ENCODE data around the gene USP32.
"Not testable (repeated sequence)": the region's sequence is repeated elsewhere in the genome, so short reads cannot be mapped to it uniquely, and the experiment has no call there.

The USP32 gene

DNA sequence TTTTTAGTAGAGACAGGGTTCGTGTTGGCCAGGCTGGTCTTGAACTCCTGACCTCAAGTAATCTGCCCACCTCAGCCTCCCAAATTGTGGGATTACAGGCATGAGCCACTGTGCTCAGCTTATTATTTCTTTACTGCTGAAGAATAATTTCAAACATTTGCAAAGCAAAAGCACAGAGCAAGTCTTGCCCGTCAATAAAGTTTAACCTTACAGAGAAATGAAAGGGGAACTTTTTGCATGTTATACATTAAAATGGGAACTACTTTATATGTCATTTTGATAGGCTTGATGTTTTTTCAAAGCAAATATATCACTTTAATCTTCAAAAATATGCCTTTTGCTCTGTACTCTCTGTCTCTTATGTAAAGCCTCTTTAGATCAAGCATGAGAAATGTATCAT is 173.2 kb downstream of the USP32 start:
- not testable (repeated sequence) for DNase-seq

GRCh38 chr17:60215895-60216294 is 176.0 kb downstream of the USP32 start:
- not testable (repeated sequence) for DNase-seq

- DNase-seq, result not testable (repeated sequence)
Measured at GRCh38 chr17:60211282-60211681, 180.7 kb downstream of the USP32 start.

DNA sequence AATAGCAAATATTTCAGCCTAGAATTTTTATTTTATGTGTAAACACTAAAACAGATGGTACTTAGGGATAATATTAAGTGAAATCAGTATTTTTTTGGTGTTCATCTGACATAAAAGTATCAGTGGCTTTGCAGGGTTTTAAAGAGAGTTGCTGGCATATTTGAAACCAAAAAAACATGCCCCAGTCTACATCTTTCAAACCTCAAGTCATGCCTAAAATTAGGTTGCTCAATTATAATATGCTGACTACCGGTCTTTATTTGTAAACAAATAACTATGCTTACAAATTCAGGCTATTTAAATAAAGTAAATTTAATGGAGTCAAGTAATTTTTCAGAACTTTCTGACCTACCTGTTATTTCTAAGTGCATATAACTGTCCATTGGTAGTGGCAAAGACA is 183.6 kb downstream of the USP32 start:
- not testable (repeated sequence) for DNase-seq

GRCh38 chr17:60205782-60206181 is 186.2 kb downstream of the USP32 start:
- DNase-seq, result not testable (repeated sequence)

- not testable (repeated sequence) for DNase-seq
Measured at GRCh38 chr17:60198630-60199029, 193.3 kb downstream of the USP32 start.

DNA sequence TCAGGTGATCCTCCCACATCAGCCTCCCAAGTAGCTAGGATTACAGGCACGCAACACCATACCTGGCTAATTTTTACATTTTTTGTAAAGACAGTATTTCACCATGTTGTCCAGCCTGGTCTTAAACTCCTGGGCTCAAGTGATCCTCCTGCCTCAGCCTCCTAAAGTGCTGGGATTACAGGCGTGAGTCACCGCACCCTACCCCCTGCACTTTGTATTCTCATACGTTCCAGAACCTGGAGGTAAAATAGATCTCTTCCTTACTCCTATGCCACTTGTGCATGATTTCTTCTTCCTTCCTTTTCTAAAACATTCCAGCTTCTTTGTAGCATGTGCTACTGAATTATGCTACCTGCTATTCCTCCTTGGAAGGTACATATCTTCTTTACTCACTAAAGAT is 197.8 kb downstream of the USP32 start:
- not testable (repeated sequence) for DNase-seq

DNA sequence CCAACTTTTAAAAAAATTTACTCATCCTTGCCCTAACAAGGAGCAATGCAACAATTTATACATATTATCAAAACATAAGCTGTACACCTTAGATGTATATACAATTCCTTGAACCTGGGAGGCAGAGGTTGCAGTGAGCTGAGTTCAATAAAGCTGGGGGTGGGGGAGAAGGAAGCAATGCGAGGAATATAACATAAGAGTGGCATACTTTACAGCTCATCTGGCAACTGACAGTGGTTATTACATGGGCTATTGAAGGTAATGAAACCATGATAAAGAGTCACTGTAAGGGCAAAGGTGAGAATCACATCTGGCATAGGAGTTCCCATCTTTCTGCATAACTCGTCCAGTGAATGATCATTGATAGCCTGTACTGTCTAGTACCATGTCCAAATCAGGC is 198.5 kb downstream of the USP32 start:
- no peak for DNase-seq

- DNase-seq, result not testable (repeated sequence)
Measured at GRCh38 chr17:60193032-60193431, 198.9 kb downstream of the USP32 start.

GRCh38 chr17:60190032-60190431 is 201.9 kb downstream of the USP32 start:
- DNase-seq, result not testable (repeated sequence)

GRCh38 chr17:60188759-60189158 is 203.2 kb downstream of the USP32 start:
- no peak for DNase-seq

GRCh38 chr17:60186846-60187745 is 204.8 kb downstream of the USP32 start:
- not testable (repeated sequence) for DNase-seq

- DNase-seq, result not testable (repeated sequence)
Measured at GRCh38 chr17:60186372-60186771, 205.6 kb downstream of the USP32 start.

DNA sequence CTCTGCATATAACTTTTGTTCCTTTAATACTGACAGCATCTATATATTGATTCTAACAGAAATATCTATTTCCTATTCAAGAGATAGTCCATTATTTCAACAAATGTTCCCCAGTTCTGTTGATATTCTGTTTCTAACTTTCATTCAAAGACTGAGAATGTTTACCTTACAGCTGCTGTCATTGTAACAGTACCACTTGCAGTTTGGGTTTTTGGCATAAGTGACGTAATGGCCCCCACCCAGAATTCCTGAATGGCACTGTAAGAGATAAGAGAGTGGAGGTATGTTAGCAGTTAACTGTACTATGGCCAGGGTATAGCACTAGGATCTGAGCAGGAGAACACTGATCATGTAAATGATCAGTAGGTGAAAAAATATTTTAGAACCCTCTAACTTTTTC is 211.6 kb downstream of the USP32 start:
- DNase-seq, result not testable (repeated sequence)

- not testable (repeated sequence) for DNase-seq
Measured at GRCh38 chr17:60178180-60178579, 213.8 kb downstream of the USP32 start.

- not testable (repeated sequence) for DNase-seq
Measured at GRCh38 chr17:60176763-60177162, 215.2 kb downstream of the USP32 start.

- not testable (repeated sequence) for DNase-seq
Measured at GRCh38 chr17:60174767-60175166, 217.2 kb downstream of the USP32 start.

DNA sequence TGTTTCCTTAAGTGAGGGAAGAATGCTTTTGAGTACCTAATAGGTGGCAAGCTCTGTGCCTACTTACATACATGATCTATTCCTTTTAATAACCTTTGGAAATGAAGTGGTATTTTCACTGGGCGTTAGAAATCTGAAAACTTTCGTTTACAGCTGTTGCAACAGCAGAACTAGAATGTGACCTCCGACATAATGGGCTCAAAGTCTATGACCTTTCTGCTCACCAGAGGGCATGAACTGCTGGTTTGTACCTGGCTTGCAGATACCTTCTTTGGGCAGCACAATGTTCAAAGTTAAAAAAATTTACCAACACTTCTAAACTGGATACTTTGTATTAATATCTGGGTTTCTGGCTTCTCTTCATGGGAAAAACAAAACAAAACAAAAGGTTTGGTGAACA is 217.9 kb downstream of the USP32 start:
- no peak for DNase-seq

- DNase-seq, result no peak
Measured at GRCh38 chr17:60173304-60173819, 218.6 kb downstream of the USP32 start.

- DNase-seq, result no peak
Measured at GRCh38 chr17:60171753-60172079, 220.2 kb downstream of the USP32 start.

- no peak for DNase-seq
Measured at GRCh38 chr17:60170835-60171752, 220.8 kb downstream of the USP32 start.

DNA sequence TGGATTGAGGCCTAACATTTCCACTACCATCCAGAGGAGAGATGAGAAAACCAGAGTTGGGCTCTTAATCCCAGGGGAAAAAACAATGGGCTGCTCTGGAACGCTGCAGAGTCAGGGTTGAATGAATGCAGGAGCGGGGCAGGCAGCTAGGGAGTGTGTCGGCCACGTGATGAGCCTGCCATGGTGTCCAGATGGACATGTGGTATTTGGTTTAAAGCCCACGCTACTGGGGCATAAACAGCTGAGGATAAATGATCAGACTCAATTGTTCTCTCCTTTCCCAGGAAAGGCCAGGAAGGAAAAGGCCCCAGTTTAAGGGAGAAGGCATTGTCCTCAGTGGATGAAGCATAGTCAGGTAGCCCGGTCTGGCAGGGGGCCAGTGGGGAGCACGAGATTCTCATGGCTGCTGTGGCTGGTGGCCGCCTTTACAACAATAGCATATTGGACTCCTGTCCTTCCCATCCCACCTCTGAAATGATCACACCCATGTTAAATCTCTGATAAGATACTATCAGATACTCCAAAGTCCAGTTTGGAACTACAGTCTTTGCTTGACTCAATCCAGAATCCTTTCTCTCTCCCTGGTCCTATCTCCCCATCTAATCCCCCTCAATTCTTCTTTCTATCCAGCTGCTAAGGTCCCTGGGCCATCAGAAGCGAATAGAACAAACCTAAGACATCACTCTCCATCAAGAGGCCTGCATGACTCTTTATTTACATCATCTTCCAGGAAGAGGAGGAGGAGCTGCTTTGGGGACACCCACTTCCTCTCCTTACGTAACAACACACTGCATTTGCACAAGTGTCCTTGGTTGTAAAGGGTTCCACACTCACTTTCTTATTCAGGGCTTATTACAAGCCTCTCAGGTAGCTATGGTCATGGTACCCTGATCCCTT is 221.8 kb downstream of the USP32 start:
- no peak for DNase-seq
